Duodenal mucosa (tissue), 2 donors: Measurements from ENCODE around the gene IMP4.
A peak's percentile ranks its signal among the peaks of the same experiment; 100 is the strongest.

ENCODE experiments used
- H3K27ac ChIP-seq: one replicate; pipeline ENCODE4 v1.7.0; 2013; ENCODE audit warnings: low read depth, low read length
- H3K27me3 ChIP-seq, 2 donors: one replicate each; pipeline ENCODE4 v1.7.0; 2013; ENCODE audit warnings: low read length in 2 of 2, control low read depth in 1 of 2; ENCODE audit not compliant: insufficient read depth in 2 of 2, control insufficient read depth in 1 of 2
- H3K36me3 ChIP-seq, 2 donors: one replicate each; pipeline ENCODE4 v1.7.0; 2013; ENCODE audit warnings: low read length in 2 of 2, control low read depth in 1 of 2; ENCODE audit not compliant: insufficient read depth in 2 of 2, control insufficient read depth in 1 of 2
- H3K4me1 ChIP-seq, 2 donors: one replicate each; pipeline ENCODE4 v1.7.0; 2013; ENCODE audit warnings: low read length in 2 of 2, control low read depth in 1 of 2; ENCODE audit not compliant: insufficient read depth in 2 of 2, control insufficient read depth in 1 of 2
- H3K4me3 ChIP-seq, 2 donors: one replicate each; pipeline ENCODE4 v1.7.0; 2013; ENCODE audit warnings: low read length in 2 of 2, low read depth in 1 of 2
- H3K9ac ChIP-seq, 2 donors: one replicate each; pipeline ENCODE4 v1.7.0; 2013; ENCODE audit warnings: low read length in 2 of 2, low read depth in 1 of 2
- H3K9me3 ChIP-seq, 2 donors: one replicate each; pipeline ENCODE4 v1.7.0; 2013; ENCODE audit warnings: low read length in 2 of 2, control low read depth in 1 of 2; ENCODE audit not compliant: control insufficient read depth in 1 of 2

IMP4 gene

GRCh38 chr2:130336150-130336876 is 6.4 kb upstream of the IMP4 start:
- peaks cover 4 to 24% of the 10 kb centered on the region in 2 donors for H3K4me1 ChIP-seq

GRCh38 chr2:130336877-130337734 is 5.6 kb upstream of the IMP4 start:
- Histone ChIP-seq H3K4me3 (peak overlapping the region; percentile 62 to 64), H3K9ac (no peak overlapping the region)

More at GRCh38 chr2:130336150-130336876, 6.4 kb upstream of the IMP4 start:
- peak overlapping the region in 1 of 2 donors; percentile 62 for H3K4me3 ChIP-seq
- no peaks in the 10 kb centered on the region for H3K9me3 ChIP-seq
- no peak overlapping the region for H3K9ac ChIP-seq
- H3K27me3 ChIP-seq = peaks cover 0 to 4% of the 10 kb centered on the region in 2 donors
- H3K36me3 ChIP-seq = peaks cover 0 to 16% of the 10 kb centered on the region in 2 donors
- no peak overlapping the region for H3K27ac ChIP-seq

GRCh38 chr2:130337735-130338325 is 4.9 kb upstream of the IMP4 start:
- H3K4me3 ChIP-seq = peak overlapping the region in 1 of 2 donors; percentile 62
- H3K9me3 ChIP-seq = no peaks in the 10 kb centered on the region
- H3K9ac ChIP-seq = no peak overlapping the region
- H3K27me3 ChIP-seq = no peaks in the 10 kb centered on the region
- peaks cover 0 to 16% of the 10 kb centered on the region in 2 donors for H3K36me3 ChIP-seq
- peaks cover 6 to 20% of the 10 kb centered on the region in 2 donors for H3K4me1 ChIP-seq
- no peak overlapping the region for H3K27ac ChIP-seq

More at GRCh38 chr2:130336877-130337734, 5.6 kb upstream of the IMP4 start:
- Histone ChIP-seq H3K36me3 (peaks cover 0 to 16% of the 10 kb centered on the region in 2 donors), H3K27me3 (peaks cover 0 to 3% of the 10 kb centered on the region in 2 donors), H3K27ac (no peak overlapping the region), H3K9me3 (no peaks in the 10 kb centered on the region), H3K4me1 (peaks cover 6 to 26% of the 10 kb centered on the region in 2 donors)

- Histone ChIP-seq H3K4me1 (peaks cover 13 to 20% of the 10 kb centered on the region in 2 donors), H3K9me3 (no peaks in the 10 kb centered on the region)
Observed at GRCh38 chr2:130338793-130339345, 3.8 kb upstream of the IMP4 start.

GRCh38 chr2:130339885-130340745 is 2.6 kb upstream of the IMP4 start:
- Histone ChIP-seq H3K9ac (no peak overlapping the region), H3K36me3 (peaks cover 9 to 25% of the 10 kb centered on the region in 2 donors), H3K27ac (no peak overlapping the region), H3K4me1 (peaks cover 13 to 20% of the 10 kb centered on the region in 2 donors), H3K27me3 (no peaks in the 10 kb centered on the region), H3K9me3 (no peaks in the 10 kb centered on the region), H3K4me3 (no peak overlapping the region)

More at GRCh38 chr2:130338793-130339345, 3.8 kb upstream of the IMP4 start:
- H3K36me3 ChIP-seq = peaks cover 0 to 16% of the 10 kb centered on the region in 2 donors
- no peak overlapping the region for H3K27ac ChIP-seq
- no peak overlapping the region for H3K9ac ChIP-seq
- no peak overlapping the region for H3K4me3 ChIP-seq
- no peaks in the 10 kb centered on the region for H3K27me3 ChIP-seq

GRCh38 chr2:130341562-130342019 is 1.1 kb upstream of the IMP4 start:
- peaks cover 13 to 18% of the 10 kb centered on the region in 2 donors for H3K4me1 ChIP-seq
- H3K9me3 ChIP-seq = no peaks in the 10 kb centered on the region
- H3K4me3 ChIP-seq = peak overlapping the region; percentile 87 to 97
- H3K36me3 ChIP-seq = peaks cover 24 to 39% of the 10 kb centered on the region in 2 donors
- H3K9ac ChIP-seq = peak overlapping the region; percentile 63 to 92
- H3K27ac ChIP-seq = peak overlapping the region; percentile 96
- no peaks in the 10 kb centered on the region for H3K27me3 ChIP-seq

GRCh38 chr2:130342020-130342532 is 621 bp upstream of the IMP4 start:
- Histone ChIP-seq H3K36me3 (peaks cover 28 to 44% of the 10 kb centered on the region in 2 donors), H3K4me1 (peaks cover 13 to 15% of the 10 kb centered on the region in 2 donors), H3K9me3 (no peaks in the 10 kb centered on the region), H3K9ac (peak overlapping the region; percentile 63 to 92), H3K27ac (peak overlapping the region; percentile 96), H3K4me3 (peak overlapping the region; percentile 87 to 97), H3K27me3 (no peaks in the 10 kb centered on the region)

GRCh38 chr2:130344578-130344977 is 1.9 kb downstream of the IMP4 start:
- H3K4me1 ChIP-seq = peaks cover 11 to 13% of the 10 kb centered on the region in 2 donors
- no peak overlapping the region for H3K4me3 ChIP-seq
- peaks cover 32 to 44% of the 10 kb centered on the region in 2 donors for H3K36me3 ChIP-seq
- no peaks in the 10 kb centered on the region for H3K27me3 ChIP-seq
- H3K9me3 ChIP-seq = no peaks in the 10 kb centered on the region
- H3K9ac ChIP-seq = no peak overlapping the region
- no peak overlapping the region for H3K27ac ChIP-seq

GRCh38 chr2:130345091-130345490 is 2.4 kb downstream of the IMP4 start:
- Histone ChIP-seq H3K4me1 (peaks cover 11 to 13% of the 10 kb centered on the region in 2 donors), H3K9ac (no peak overlapping the region), H3K4me3 (no peak overlapping the region), H3K9me3 (no peaks in the 10 kb centered on the region), H3K27me3 (no peaks in the 10 kb centered on the region), H3K36me3 (peaks cover 32 to 44% of the 10 kb centered on the region in 2 donors), H3K27ac (no peak overlapping the region)
